PC-9 (cell line): ENCODE data around the gene SYNM. TPM values are rescaled to one million over a fixed set of nuclear protein-coding genes. Genes with fewer than 3 reads are reported as not detected.

Experiments
- BruUV-seq: library from RNA; stranded (reverse); fragments of 400-500 nt; replicated peaks from 2 replicates; lab custom pipeline; 2021; lab: Mats Ljungman, UMichigan
- CTCF ChIA-PET: fragments of 300-600 bp; sonication (Branson Sonifier 250); formaldehyde crosslinking; loops from one replicate; lab custom pipeline; 2022; ENCODE audit warnings: antibody characterized with exemption; lab: Charles Lee
- POLR2A ChIA-PET: fragments of 300-600 bp; sonication (Branson Sonifier 250); formaldehyde crosslinking; loops from one replicate; lab custom pipeline; 2022; ENCODE audit warnings: antibody characterized with exemption; ENCODE audit not compliant: unreplicated experiment; lab: Charles Lee
- DNase-seq, 2 experiments: peaks; one replicate each; pipeline versions ENCODE4 v3.0.0 to v3.0.0-alpha.2; 2015 to 2022; ENCODE audit warnings: mixed read lengths in 1 of 2
- H2AFZ ChIP-seq: fragments of 200-600 bp; sonication (generic); 2 replicates; pipeline ENCODE4 v1.8.1; 2017; ENCODE audit warnings: antibody characterized with exemption
- H3F3A ChIP-seq: fragments of 200-600 bp; sonication (generic); 2 replicates; pipeline ENCODE4 v1.8.1; 2017; ENCODE audit warnings: antibody characterized with exemption, mild to moderate bottlenecking, low read depth; ENCODE audit not compliant: insufficient read depth
- H3K27ac ChIP-seq: fragments of 200-600 bp; sonication (generic); 2 replicates; pipeline ENCODE4 v1.6.1; 2016; ENCODE audit warnings: mixed run types
- H3K27me3 ChIP-seq: fragments of 200-600 bp; sonication (generic); 2 replicates; pipeline ENCODE4 v1.6.1; 2016; ENCODE audit warnings: low read depth, mixed run types; ENCODE audit not compliant: insufficient read depth
- H3K36me3 ChIP-seq: fragments of 200-600 bp; sonication (generic); 2 replicates; pipeline ENCODE4 v1.6.1; 2016; ENCODE audit warnings: low read depth, mixed run types
- H3K4me1 ChIP-seq: fragments of 200-600 bp; sonication (generic); replicated peaks from 2 replicates; pipeline ENCODE4 v1.6.1; 2016; ENCODE audit warnings: mixed run types; ENCODE audit not compliant: insufficient read depth
- H3K4me2 ChIP-seq: fragments of 200-600 bp; sonication (generic); 2 replicates; pipeline ENCODE4 v1.6.1; 2017; ENCODE audit warnings: mixed run types
- H3K4me3 ChIP-seq: fragments of 200-600 bp; sonication (generic); 2 replicates; pipeline ENCODE4 v1.6.1; 2016; ENCODE audit warnings: mixed run types
- H3K79me2 ChIP-seq: fragments of 200-600 bp; sonication (generic); 2 replicates; pipeline ENCODE4 v1.6.1; 2017; ENCODE audit warnings: low read depth, mixed run types
- H3K9me2 ChIP-seq: fragments of 200-600 bp; sonication (generic); 2 replicates; pipeline ENCODE4 v1.8.1; 2017; ENCODE audit warnings: mild to moderate bottlenecking; ENCODE audit not compliant: insufficient read depth
- H3K9me3 ChIP-seq: fragments of 200-600 bp; sonication (generic); 2 replicates; pipeline ENCODE4 v1.8.1; 2016; ENCODE audit warnings: low read depth; ENCODE audit not compliant: insufficient read depth
- H4K20me1 ChIP-seq: fragments of 200-600 bp; sonication (generic); 2 replicates; pipeline ENCODE4 v1.8.1; 2017; ENCODE audit not compliant: insufficient read depth
- EZH2 ChIP-seq: fragments of 200-600 bp; sonication (generic); IDR thresholded peaks from 2 replicates; pipeline ENCODE4 v1.8.0; 2017; ENCODE audit warnings: antibody characterized with exemption, low read depth
- intact Hi-C: fragments of 100-400 bp; cut with micrococcal nuclease; formaldehyde crosslinking; loops from one replicate; pipeline ENCODE4 v1.10.0; 2022; ENCODE audit not compliant: unreplicated experiment
- total RNA-seq: library from RNA; stranded (reverse); gene quantifications from 2 replicates; pipeline ENCODE4 v1.2.3, GENCODE V29; 2021
- TF ChIP-seq, protein P1 (sequence below): fragments of 200-600 bp; sonication (generic); conservative IDR thresholded peaks from 2 replicates; pipeline ENCODE4 v1.6.1; 2017; ENCODE audit warnings: mixed run types, antibody characterized with exemption, mild to moderate bottlenecking, moderate library complexity

The SYNM gene
- total RNA-seq, 1 experiment from 2014 or later, result 2.4 TPM

DNA sequence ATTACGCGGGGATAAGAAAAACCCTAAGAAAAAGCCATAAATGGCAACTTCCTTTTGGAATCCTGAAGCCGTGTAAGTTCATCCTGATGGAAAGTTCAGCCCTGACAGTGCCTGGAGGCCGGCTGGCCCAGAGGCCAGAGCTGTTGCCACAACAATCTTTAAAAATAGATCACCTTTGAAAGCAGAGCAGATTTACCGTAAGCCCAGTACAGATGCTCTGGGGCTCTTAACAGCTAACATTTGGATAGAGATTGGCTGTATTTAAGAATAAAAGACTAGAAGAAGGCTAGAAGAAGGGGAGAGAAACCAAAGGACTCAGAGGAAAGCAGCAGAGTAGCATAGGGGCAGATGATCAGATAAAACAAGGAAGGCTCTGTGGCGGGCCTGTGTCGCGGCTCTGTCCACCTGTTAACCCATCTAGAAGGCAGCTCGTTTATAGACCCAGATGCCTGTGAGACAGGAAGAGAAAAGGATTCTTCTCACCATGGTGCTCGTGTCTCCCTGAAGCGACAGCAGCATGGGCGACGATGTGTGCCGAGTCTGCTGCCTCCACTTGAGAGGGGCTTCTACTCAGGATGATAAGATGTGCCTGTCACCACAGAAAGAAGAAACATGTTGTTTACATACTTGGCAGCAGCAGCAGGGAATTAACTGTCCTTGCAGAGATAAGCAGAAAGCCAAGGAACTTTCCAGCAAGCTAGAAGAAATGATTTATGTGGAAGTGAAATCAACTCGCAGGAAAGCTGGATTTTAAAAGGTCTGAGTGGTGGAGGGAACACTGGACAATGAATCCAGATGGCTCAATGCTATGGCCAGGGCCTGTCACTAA, 69.9 kb downstream of the SYNM start:
- Histone ChIP-seq H3K36me3 (no peaks in the 10 kb centered on the region), H3K79me2 (no peaks in the 10 kb centered on the region), H3F3A (no peaks in the 10 kb centered on the region), H3K4me3 (no peak overlapping the region), H3K27me3 (no peaks in the 10 kb centered on the region), H2AFZ (no peak overlapping the region), H3K9me3 (no peaks in the 10 kb centered on the region), H3K4me2 (no peak overlapping the region), H4K20me1 (no peaks in the 10 kb centered on the region), H3K9me2 (no peaks in the 10 kb centered on the region), H3K27ac (no peak overlapping the region), H3K4me1 (no peaks in the 10 kb centered on the region)
- no peak for DNase-seq
- ChIA-PET CTCF (no interaction called here), POLR2A (no interaction called here)
- intact Hi-C loops, result no loop called here
- BruUV-seq, result no TSS peak
- TF ChIP-seq EZH2, result no peak
- TF ChIP-seq, protein P1, sequence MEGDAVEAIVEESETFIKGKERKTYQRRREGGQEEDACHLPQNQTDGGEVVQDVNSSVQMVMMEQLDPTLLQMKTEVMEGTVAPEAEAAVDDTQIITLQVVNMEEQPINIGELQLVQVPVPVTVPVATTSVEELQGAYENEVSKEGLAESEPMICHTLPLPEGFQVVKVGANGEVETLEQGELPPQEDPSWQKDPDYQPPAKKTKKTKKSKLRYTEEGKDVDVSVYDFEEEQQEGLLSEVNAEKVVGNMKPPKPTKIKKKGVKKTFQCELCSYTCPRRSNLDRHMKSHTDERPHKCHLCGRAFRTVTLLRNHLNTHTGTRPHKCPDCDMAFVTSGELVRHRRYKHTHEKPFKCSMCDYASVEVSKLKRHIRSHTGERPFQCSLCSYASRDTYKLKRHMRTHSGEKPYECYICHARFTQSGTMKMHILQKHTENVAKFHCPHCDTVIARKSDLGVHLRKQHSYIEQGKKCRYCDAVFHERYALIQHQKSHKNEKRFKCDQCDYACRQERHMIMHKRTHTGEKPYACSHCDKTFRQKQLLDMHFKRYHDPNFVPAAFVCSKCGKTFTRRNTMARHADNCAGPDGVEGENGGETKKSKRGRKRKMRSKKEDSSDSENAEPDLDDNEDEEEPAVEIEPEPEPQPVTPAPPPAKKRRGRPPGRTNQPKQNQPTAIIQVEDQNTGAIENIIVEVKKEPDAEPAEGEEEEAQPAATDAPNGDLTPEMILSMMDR, result no peak

DNA sequence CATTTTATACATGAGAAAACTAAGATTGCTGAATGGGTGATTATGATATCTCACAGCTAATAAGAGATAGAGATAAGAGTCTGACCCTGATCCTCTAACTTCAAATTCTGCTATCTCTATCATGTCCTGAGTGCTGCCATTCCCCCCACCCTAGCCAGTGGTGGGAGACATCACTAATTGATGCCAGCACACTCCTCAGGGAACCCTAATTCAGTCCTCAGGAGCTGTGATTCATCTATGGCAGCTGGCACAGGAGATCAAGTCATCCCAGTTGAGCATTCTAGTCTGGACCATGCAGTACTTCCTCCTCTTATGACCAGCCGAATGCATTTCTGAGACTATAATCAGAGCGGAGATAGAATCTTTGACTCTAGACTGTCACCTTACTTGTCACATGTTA, 71.9 kb downstream of the SYNM start:
- intact Hi-C loops, result no loop called here
- no peaks in the 10 kb centered on the region for H3K79me2 ChIP-seq
- CTCF ChIA-PET, result no interaction called here

DNA sequence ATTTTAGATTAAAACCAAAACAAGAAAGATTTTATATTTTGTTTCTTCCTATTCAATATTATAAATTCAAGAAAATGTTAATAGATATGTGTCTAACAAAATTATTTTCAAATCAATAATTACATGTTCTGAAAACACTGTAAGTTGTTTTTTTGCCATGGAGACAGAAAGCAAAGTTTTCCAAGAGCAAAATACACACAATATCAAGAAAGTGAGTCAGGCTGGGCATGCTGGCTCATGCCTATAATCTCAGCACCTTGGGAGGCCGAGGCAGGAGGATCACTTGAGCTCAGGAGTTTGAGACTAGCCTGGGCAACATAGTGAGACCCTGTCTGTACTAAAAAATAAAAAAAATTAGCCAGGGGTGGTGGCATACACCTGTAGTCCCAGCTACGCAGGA, 72.8 kb downstream of the SYNM start:
- Histone ChIP-seq H3K4me2 (no peak overlapping the region), H3K36me3 (no peaks in the 10 kb centered on the region), H3K4me1 (peaks cover 7% of the 10 kb centered on the region; the same call in 1 of the 2 replicates), H3K27me3 (no peaks in the 10 kb centered on the region), H2AFZ (no peak overlapping the region), H3K9me2 (no peaks in the 10 kb centered on the region), H3K9me3 (no peaks in the 10 kb centered on the region), H4K20me1 (no peaks in the 10 kb centered on the region), H3K4me3 (no peak overlapping the region), H3F3A (no peaks in the 10 kb centered on the region), H3K27ac (no peak overlapping the region), H3K79me2 (no peaks in the 10 kb centered on the region)
- DNase-seq, result no peak
- no peak for TF ChIP-seq EZH2
- TF ChIP-seq, protein P1, result no peak
- intact Hi-C loops, result no loop called here
- BruUV-seq, result no TSS peak
- POLR2A ChIA-PET, result no interaction called here
- CTCF ChIA-PET, result interaction anchor here (1.4 kb wide), 1 partner anchor 72 kb away, joined by 5 read pairs; the partner anchor contains the start of gene SYNM

More for the DNA sequence above, 71.9 kb downstream of the SYNM start:
- Histone ChIP-seq H2AFZ (no peak overlapping the region), H3K4me2 (no peak overlapping the region), H3K4me1 (peaks cover 5% of the 10 kb centered on the region; the same call in 1 of the 2 replicates), H4K20me1 (no peaks in the 10 kb centered on the region), H3K27me3 (no peaks in the 10 kb centered on the region), H3K36me3 (no peaks in the 10 kb centered on the region), H3K9me3 (no peaks in the 10 kb centered on the region), H3F3A (no peaks in the 10 kb centered on the region), H3K27ac (no peak overlapping the region), H3K9me2 (no peaks in the 10 kb centered on the region), H3K4me3 (no peak overlapping the region)
- no peak for TF ChIP-seq EZH2
- TF ChIP-seq, protein P1, result no peak
- no TSS peak for BruUV-seq
- POLR2A ChIA-PET, result interaction anchor here (0.6 kb wide), 1 partner anchor 992 kb away, joined by 4 read pairs; no protein-coding TSS in a partner anchor
- DNase-seq, result no peak
